BE2C (cell line): Measurements from ENCODE around the gene USB1.

ENCODE experiments used
- DNase-seq: peaks from one replicate; pipeline ENCODE4 v3.0.0-alpha.2; 2020
- H3K27me3 ChIP-seq: fragments of 250-450 bp; sonication (Bioruptor Pico); 2 replicates; pipeline ENCODE4 v1.5.1; 2020; ENCODE audit warnings: mild to moderate bottlenecking
- H3K36me3 ChIP-seq: fragments of 250-450 bp; sonication (Bioruptor Pico); 2 replicates; pipeline ENCODE4 v1.5.1; 2020; ENCODE audit warnings: mild to moderate bottlenecking
- H3K4me1 ChIP-seq: fragments of 250-450 bp; sonication (Bioruptor Pico); 2 replicates; pipeline ENCODE4 v1.5.1; 2020
- H3K4me3 ChIP-seq: 2 replicates; pipeline ENCODE4 v1.5.1; 2011; ENCODE audit warnings: low read depth, low read length
- H3K9me3 ChIP-seq: fragments of 250-450 bp; sonication (Bioruptor Pico); 2 replicates; pipeline ENCODE4 v1.5.1; 2020
- TF ChIP-seq, protein P1 (sequence below): IDR thresholded peaks from 2 replicates; pipeline ENCODE4 v1.5.1; 2012; ENCODE audit warnings: mild to moderate bottlenecking, low read depth, low read length

Gene USB1

DNA sequence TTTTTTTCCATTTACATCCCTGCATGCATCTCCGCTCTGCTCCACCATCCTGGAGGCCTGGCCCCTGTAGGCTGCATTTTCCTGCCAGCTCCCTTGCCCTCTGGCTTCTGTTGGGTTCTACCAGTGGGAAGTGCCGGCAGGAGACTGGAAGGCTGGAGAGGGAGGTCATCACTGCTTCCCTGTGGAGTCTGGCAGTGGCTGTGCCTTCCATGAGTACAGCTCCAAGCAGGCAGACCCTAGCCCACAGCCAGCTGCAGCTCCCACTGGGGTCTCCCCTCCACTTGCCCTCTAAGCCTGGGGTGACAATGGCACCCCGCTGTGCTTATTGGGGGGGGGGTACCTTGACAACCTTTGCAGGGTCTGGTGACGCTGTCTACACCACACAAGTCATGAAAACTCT lies 61.6 kb downstream of the USB1 start:
- H3K4me3 ChIP-seq: no peak overlapping the region
- no peak for DNase-seq
- H3K4me1 ChIP-seq: no peaks in the 10 kb centered on the region
- H3K27me3 ChIP-seq: no peaks in the 10 kb centered on the region
- no peaks in the 10 kb centered on the region for H3K9me3 ChIP-seq
- TF ChIP-seq, protein P1, sequence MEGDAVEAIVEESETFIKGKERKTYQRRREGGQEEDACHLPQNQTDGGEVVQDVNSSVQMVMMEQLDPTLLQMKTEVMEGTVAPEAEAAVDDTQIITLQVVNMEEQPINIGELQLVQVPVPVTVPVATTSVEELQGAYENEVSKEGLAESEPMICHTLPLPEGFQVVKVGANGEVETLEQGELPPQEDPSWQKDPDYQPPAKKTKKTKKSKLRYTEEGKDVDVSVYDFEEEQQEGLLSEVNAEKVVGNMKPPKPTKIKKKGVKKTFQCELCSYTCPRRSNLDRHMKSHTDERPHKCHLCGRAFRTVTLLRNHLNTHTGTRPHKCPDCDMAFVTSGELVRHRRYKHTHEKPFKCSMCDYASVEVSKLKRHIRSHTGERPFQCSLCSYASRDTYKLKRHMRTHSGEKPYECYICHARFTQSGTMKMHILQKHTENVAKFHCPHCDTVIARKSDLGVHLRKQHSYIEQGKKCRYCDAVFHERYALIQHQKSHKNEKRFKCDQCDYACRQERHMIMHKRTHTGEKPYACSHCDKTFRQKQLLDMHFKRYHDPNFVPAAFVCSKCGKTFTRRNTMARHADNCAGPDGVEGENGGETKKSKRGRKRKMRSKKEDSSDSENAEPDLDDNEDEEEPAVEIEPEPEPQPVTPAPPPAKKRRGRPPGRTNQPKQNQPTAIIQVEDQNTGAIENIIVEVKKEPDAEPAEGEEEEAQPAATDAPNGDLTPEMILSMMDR: no peak
- H3K36me3 ChIP-seq: no peaks in the 10 kb centered on the region

DNA sequence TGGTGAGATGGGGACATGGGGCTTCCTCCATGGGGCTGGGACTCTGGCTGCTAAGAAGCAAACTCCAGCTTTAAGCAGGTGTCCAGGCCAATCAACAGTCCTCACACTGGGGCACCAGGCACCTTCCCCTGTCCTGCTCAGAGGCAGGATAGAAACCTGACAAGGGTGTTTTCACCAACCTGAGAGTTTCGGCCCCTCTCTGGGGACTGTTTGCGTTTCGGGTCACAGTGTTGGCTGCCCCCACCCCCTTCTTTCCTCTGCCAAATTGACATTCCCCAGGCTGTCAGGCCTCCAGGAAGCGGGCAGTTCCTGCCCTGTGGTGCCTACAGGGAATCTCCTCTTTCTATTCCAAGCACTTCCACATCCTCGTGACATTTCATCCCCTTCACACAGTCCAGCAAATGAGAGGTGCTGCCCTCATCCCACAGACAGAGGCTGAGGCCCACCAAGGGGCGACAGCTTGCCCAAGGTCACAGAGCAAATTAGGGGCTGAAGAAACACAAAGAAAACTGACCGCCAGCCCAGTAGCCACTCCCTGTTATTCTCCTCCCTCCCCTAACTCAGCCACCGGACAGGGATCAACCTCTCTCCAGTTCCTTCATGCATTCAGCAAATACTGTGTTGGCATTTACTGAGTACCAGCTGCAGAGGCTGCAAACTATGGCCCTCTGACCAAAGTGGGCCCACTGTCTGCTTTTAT lies 62.3 kb downstream of the USB1 start:
- Histone ChIP-seq H3K27me3 (no peaks in the 10 kb centered on the region), H3K9me3 (no peaks in the 10 kb centered on the region), H3K4me3 (no peak overlapping the region), H3K4me1 (no peaks in the 10 kb centered on the region), H3K36me3 (no peaks in the 10 kb centered on the region)
- TF ChIP-seq, protein P1: no peak
- DNase-seq: no peak

DNA sequence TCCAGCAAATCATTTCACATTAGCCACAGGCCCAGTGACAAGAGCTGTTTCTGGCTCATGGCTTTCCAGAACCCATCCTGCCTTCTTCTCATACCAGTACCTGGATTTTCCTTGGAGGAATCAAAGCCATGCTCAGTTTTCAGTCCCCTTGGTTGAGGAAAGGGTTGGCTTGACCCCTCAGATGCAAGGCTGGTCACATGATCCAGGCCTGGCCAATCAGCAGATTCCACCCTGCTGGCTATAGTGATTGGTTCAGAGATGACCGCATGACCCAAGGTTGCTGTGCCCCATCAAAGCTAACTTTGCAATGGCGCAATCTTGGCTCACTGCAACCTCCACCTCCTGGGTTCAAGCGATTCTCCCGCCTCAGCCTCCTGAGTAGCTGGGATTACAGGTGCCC lies 69.4 kb downstream of the USB1 start:
- TF ChIP-seq, protein P1: no peak
- DNase-seq: no peak
- no peaks in the 10 kb centered on the region for H3K36me3 ChIP-seq
- H3K9me3 ChIP-seq: no peaks in the 10 kb centered on the region
- no peaks in the 10 kb centered on the region for H3K27me3 ChIP-seq
- H3K4me1 ChIP-seq: no peaks in the 10 kb centered on the region; the same call in 1 of the 2 replicates
- no peak overlapping the region for H3K4me3 ChIP-seq
